Measurements from ENCODE around the gene PIEZO1. TPM values are rescaled to one million over a fixed set of nuclear protein-coding genes. Genes with fewer than 3 reads are reported as not detected.
A peak's percentile ranks its signal among the peaks of the same experiment; 100 is the strongest.

Gene PIEZO1
- polyA plus RNA-seq, 2 of the 4 experiments (the other 2 are of a cell fraction), result 26.1 to 84.7 TPM

DNA sequence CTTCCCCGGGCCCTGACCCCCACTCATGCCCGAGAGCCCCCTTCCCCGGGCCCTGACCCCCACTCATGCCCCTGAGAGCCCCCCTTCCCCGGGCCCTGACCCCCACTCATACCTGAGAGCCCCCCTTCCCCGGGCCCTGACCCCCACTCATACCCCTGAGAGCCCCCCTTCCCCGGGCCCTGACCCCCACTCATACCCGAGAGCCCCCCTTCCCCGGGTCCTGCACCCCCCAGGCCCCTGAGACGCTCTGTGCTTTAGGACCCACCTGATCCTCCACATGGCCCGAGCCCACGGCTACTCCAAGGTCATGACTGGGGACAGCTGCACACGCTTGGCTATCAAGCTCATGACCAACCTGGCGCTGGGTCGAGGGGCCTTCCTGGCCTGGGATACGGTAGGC lies 72.0 kb downstream of the PIEZO1 start:
- ChIA-PET CTCF (interaction anchor here (0.5 kb wide), 1 partner anchor 127 kb away, joined by 3 read pairs; no protein-coding TSS in a partner anchor), POLR2A (no interaction called here)
- FAIRE-seq, result no peak

DNA sequence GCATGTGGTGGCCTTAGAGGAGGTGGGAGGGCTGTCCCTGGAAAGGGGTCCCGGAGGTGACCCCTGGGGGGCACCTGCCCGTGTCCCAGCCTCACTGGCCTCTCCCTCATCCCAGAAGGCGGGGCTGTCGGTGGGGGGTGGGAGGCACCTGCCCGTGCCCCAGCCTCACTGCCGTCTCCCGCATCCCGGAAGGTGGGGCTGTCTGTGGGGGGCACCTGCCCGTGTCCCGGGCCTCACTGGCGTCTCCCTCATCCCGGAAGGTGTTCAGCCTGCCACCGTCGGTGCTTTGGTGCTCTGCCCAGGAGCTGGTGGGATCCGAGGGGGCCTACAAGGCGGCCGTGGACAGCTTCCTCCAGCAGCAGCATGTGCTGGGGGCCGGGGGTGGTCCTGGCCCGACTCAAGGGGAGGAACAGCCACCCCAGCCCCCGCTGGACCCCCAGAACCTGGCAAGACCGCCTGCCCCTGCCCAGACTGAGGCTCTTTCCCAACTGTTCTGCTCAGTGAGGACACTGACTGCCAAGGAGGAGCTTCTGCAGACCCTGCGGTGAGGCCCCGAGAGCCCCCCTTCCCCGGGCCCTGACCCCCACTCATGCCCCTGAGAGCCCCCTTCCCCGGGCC lies 72.5 kb downstream of the PIEZO1 start:
- FAIRE-seq, result no peak

More for the DNA sequence above, 72.0 kb downstream of the PIEZO1 start:
- no peak overlapping the region for H3K4me2 ChIP-seq
- 94% methylated on average over 3 of the region's 15 CpGs for WGBS (ENCODE audit: missing lambda C conversion rate)
- no peak for ATAC-seq
- H3K4me1 ChIP-seq, result no peaks in the 10 kb centered on the region
- DNase-seq (ENCODE audit: low read depth in 1 of 2, low spot score in 1 of 2), result no peak
- no peaks in the 10 kb centered on the region for H3K9me3 ChIP-seq
- H3K4me3 ChIP-seq, result no peak overlapping the region
- TF ChIP-seq RARB (CRISPR knock-in tag; IDR thresholded peaks at IDR 0.05), result no peak
- no peak for TF ChIP-seq CEBPB (IDR thresholded peaks at IDR 0.05)
- no peak for TF ChIP-seq NPAS2 (CRISPR knock-in tag; IDR thresholded peaks at IDR 0.05; ENCODE audit: borderline replicate concordance)
- no peak for TF ChIP-seq CBX8 (IDR thresholded peaks at IDR 0.05)
- no peak for TF ChIP-seq MAFK (IDR thresholded peaks at IDR 0.05; ENCODE audit: partially characterized antibody)
- TF ChIP-seq FOXS1 (CRISPR knock-in tag; IDR thresholded peaks at IDR 0.05), result no peak
- TF ChIP-seq RAD21 (conservative IDR thresholded peaks at IDR 0.05 in 1 of 2, IDR thresholded peaks at IDR 0.05 in 1 of 2), result no peak
- TF ChIP-seq SMC3 (IDR thresholded peaks at IDR 0.05), result no peak
- TF ChIP-seq TP53 (CRISPR knock-in tag; IDR thresholded peaks at IDR 0.05), result no peak
- TF ChIP-seq, protein P1, sequence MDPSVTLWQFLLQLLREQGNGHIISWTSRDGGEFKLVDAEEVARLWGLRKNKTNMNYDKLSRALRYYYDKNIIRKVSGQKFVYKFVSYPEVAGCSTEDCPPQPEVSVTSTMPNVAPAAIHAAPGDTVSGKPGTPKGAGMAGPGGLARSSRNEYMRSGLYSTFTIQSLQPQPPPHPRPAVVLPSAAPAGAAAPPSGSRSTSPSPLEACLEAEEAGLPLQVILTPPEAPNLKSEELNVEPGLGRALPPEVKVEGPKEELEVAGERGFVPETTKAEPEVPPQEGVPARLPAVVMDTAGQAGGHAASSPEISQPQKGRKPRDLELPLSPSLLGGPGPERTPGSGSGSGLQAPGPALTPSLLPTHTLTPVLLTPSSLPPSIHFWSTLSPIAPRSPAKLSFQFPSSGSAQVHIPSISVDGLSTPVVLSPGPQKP (IDR thresholded peaks at IDR 0.05; ENCODE audit: low read depth, low read length), result no peak
- no peak for TF ChIP-seq TFCP2L1 (CRISPR knock-in tag; IDR thresholded peaks at IDR 0.05)
- TF ChIP-seq JUN (IDR thresholded peaks at IDR 0.05), result no peak
- no peak for TF ChIP-seq ZFP36 (IDR thresholded peaks at IDR 0.05; ENCODE audit: borderline replicate concordance, partially characterized antibody)
- no peak for TF ChIP-seq EHF (CRISPR knock-in tag; IDR thresholded peaks at IDR 0.05)
- TF ChIP-seq CHD4 (IDR thresholded peaks at IDR 0.05; ENCODE audit: borderline replicate concordance), result no peak
- no peak overlapping the region for H3K27ac ChIP-seq

DNA sequence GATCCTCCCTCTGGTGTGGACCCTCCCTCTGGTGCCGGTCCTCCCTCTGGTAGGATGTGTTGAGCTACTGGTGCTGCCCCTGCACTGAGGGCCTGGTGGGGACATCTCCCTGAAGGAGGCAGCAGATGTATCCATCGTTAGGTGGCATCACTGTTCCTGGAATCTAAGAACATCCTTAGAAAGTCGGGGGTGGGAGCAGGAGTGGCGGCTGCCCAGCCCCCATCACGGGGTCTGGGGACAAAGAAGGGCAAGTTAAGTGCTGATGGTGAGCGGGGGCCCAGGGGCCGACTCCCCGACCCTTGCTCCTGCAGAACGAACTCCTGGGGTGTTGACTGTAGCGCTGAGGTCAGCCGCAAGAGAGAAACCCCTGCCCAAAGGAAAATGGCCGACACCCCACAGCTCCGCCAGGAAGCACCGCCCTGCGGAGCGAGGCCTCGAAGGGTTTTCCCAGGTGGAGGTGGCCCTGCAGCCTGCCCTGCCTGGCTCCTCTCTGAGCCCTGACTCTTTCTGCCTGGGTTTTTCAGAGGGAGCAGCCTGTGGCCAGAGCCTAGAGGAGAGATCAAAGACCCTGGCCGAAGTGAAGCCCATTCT lies 73.2 kb downstream of the PIEZO1 start:
- ATAC-seq (peak in 1 of 2 experiments; percentile 40; a peak in 3 of 6 replicates), DNase-seq (ENCODE audit: low read depth in 1 of 2, low spot score in 1 of 2) (peak in 1 of 2 experiments; percentile 40), FAIRE-seq (no peak)
- TF ChIP-seq NFE2L2 (conservative IDR thresholded peaks at IDR 0.05; ENCODE audit: low read length), result no peak
- no peak for TF ChIP-seq MAZ (IDR thresholded peaks at IDR 0.05; ENCODE audit: borderline replicate concordance, low read depth, low read length)
- TF ChIP-seq, protein P2, sequence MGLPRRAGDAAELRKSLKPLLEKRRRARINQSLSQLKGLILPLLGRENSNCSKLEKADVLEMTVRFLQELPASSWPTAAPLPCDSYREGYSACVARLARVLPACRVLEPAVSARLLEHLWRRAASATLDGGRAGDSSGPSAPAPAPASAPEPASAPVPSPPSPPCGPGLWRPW (IDR thresholded peaks at IDR 0.05), result no peak
- TF ChIP-seq, protein P3, sequence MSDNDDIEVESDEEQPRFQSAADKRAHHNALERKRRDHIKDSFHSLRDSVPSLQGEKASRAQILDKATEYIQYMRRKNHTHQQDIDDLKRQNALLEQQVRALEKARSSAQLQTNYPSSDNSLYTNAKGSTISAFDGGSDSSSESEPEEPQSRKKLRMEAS (IDR thresholded peaks at IDR 0.05), result no peak
- TF ChIP-seq, protein P4, sequence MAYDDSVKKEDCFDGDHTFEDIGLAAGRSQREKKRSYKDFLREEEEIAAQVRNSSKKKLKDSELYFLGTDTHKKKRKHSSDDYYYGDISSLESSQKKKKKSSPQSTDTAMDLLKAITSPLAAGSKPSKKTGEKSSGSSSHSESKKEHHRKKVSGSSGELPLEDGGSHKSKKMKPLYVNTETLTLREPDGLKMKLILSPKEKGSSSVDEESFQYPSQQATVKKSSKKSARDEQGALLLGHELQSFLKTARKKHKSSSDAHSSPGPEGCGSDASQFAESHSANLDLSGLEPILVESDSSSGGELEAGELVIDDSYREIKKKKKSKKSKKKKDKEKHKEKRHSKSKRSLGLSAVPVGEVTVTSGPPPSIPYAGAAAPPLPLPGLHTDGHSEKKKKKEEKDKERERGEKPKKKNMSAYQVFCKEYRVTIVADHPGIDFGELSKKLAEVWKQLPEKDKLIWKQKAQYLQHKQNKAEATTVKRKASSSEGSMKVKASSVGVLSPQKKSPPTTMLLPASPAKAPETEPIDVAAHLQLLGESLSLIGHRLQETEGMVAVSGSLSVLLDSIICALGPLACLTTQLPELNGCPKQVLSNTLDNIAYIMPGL (CRISPR knock-in tag; IDR thresholded peaks at IDR 0.05; ENCODE audit: borderline replicate concordance), result no peak
- TF ChIP-seq CBX2 (IDR thresholded peaks at IDR 0.05; ENCODE audit: borderline replicate concordance, low read depth), result no peak
- CTCF ChIA-PET, result interaction anchor here (1.5 kb wide), 1 partner anchor 25 kb away, joined by 8 read pairs; no protein-coding TSS in a partner anchor
- no peaks in the 10 kb centered on the region for H3K9me3 ChIP-seq
- H3K27ac ChIP-seq, result 0 out of 6 replicates have a peak overlapping the region, but pooled peaks of 1 of the 2 experiments have one; percentile 3
- WGBS (ENCODE audit: missing lambda C conversion rate), result 88% methylated on average over 12 of the region's 18 CpGs
- POLR2A ChIA-PET, result no interaction called here
- H3K4me1 ChIP-seq, result peaks cover 7% of the 10 kb centered on the region; the same call in 1 of the 3 replicates
- no peak overlapping the region for H3K4me3 ChIP-seq
- H3K4me2 ChIP-seq, result no peak overlapping the region

More for the DNA sequence above, 72.5 kb downstream of the PIEZO1 start:
- no peak for TF ChIP-seq JUNB (IDR thresholded peaks at IDR 0.05)
- TF ChIP-seq, protein P5, sequence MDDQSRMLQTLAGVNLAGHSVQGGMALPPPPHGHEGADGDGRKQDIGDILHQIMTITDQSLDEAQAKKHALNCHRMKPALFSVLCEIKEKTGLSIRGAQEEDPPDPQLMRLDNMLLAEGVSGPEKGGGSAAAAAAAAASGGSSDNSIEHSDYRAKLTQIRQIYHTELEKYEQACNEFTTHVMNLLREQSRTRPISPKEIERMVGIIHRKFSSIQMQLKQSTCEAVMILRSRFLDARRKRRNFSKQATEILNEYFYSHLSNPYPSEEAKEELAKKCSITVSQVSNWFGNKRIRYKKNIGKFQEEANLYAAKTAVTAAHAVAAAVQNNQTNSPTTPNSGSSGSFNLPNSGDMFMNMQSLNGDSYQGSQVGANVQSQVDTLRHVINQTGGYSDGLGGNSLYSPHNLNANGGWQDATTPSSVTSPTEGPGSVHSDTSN (IDR thresholded peaks at IDR 0.05), result peak; percentile 34; the same call in 1 of the 2 replicates
- DNase-seq (ENCODE audit: low read depth in 1 of 2, low spot score in 1 of 2) (no peak), ATAC-seq (no peak)
- ChIA-PET POLR2A (no interaction called here), CTCF (interaction anchor here (0.5 kb wide), 1 partner anchor 127 kb away, joined by 3 read pairs; no protein-coding TSS in a partner anchor)
- Histone ChIP-seq H3K27ac (0 out of 6 replicates have a peak overlapping the region, but pooled peaks of 1 of the 2 experiments have one; percentile 3), H3K4me1 (peaks cover 2% of the 10 kb centered on the region; the same call in 1 of the 3 replicates), H3K4me2 (no peak overlapping the region), H3K4me3 (no peak overlapping the region), H3K9me3 (no peaks in the 10 kb centered on the region)
- WGBS (ENCODE audit: missing lambda C conversion rate), result 70% methylated on average over 17 of the region's 25 CpGs
